HCT116 (cell line): ENCODE data around the gene NR2F1-AS1. TPM values are rescaled to one million over a fixed set of nuclear protein-coding genes. Genes with fewer than 3 reads are reported as not detected.

Experiments used
- ATAC-seq: fragments of 200-7000 bp; cut with Tn5 transposase; 2 replicates; pipeline ENCODE4 v1.9.1; 2020; ENCODE audit warnings: mild to moderate bottlenecking, moderate library complexity
- BruUV-seq: library from RNA; stranded (reverse); fragments of 400-500 nt; replicated peaks from 2 replicates; lab custom pipeline; 2021; lab: Mats Ljungman, UMichigan
- CTCF ChIA-PET: fragments of 300-600 bp; sonication (Branson Sonifier 250); formaldehyde crosslinking; loops from one replicate; lab custom pipeline; 2021; ENCODE audit warnings: antibody characterized with exemption; lab: Charles Lee
- POLR2A ChIA-PET: fragments of 300-600, 350-600 bp; sonication (Branson Sonifier 250); formaldehyde crosslinking; loops from one replicate; lab custom pipeline; 2021; ENCODE audit warnings: antibody characterized with exemption; lab: Charles Lee
- RAD21 ChIA-PET, 2 experiments: fragments of 300-600 bp; sonication (Branson Sonifier 250); formaldehyde crosslinking; loops; one replicate each; lab custom pipeline; 2023; ENCODE audit warnings: low total read pairs in 2 of 2; ENCODE audit not compliant: uncharacterized antibody in 2 of 2, unreplicated experiment in 2 of 2, low non-redundant PET in 1 of 2; lab: Charles Lee
- DNase-seq: peaks from one replicate; pipeline ENCODE4 v3.0.0-alpha.2; 2010; ENCODE audit warnings: low read depth, low spot score
- H2AFZ ChIP-seq: fragments of 200-600 bp; shearing (Covaris generic), sonication (generic); 2 replicates; pipeline ENCODE4 v1.6.1; 2017; ENCODE audit warnings: low read depth, mixed run types, mixed read lengths, antibody characterized with exemption, low read length; ENCODE audit not compliant: poor library complexity, severe bottlenecking
- H3K27ac ChIP-seq: 2 replicates; pipeline ENCODE4 v1.5.1; 2012; ENCODE audit warnings: low read depth, low read length
- H3K27me3 ChIP-seq: fragments of 200-600 bp; sonication (generic); 2 replicates; pipeline ENCODE4 v1.6.1; 2016; ENCODE audit warnings: mixed run types, low read length, mixed read lengths; ENCODE audit not compliant: insufficient read depth
- H3K36me3 ChIP-seq, 2 experiments: fragments of 200-500 bp in 1 of 2; fragments of 200-600 bp in 1 of 2; sonication (Bioruptor generic) in 1 of 2; sonication (generic) in 1 of 2; 2 replicates each; pipeline versions ENCODE4 v1.5.1 to v1.6.1; 2014 to 2016; ENCODE audit warnings: low read length in 2 of 2, inconsistent platforms in 1 of 2, mixed read lengths in 1 of 2, mixed run types in 1 of 2; ENCODE audit not compliant: insufficient read depth in 2 of 2, control insufficient read depth in 1 of 2
- H3K4me1 ChIP-seq, 2 experiments: fragments of 200-600 bp in 1 of 2; sonication (generic) in 1 of 2; 2 replicates each; pipeline versions ENCODE4 v1.5.1 to v1.6.1; 2012 to 2017; ENCODE audit warnings: low read length in 2 of 2, inconsistent platforms in 1 of 2, mild to moderate bottlenecking in 1 of 2, mixed read lengths in 1 of 2, mixed run types in 1 of 2, moderate library complexity in 1 of 2; ENCODE audit not compliant: insufficient read depth in 2 of 2, control insufficient read depth in 1 of 2
- H3K4me2 ChIP-seq: fragments of 200-600 bp; sonication (generic); 2 replicates; pipeline ENCODE4 v1.6.1; 2017; ENCODE audit warnings: mixed run types, low read length, mixed read lengths
- H3K4me3 ChIP-seq, 2 experiments: fragments of 200-600 bp in 1 of 2; sonication (generic) in 1 of 2; replicated peaks in 1 of 2; 2 replicates each; pipeline ENCODE4 v1.5.1; 2011 to 2016; ENCODE audit warnings: low read length in 2 of 2, control low read depth in 1 of 2, low read depth in 1 of 2, mild to moderate bottlenecking in 1 of 2, mixed read lengths in 1 of 2, mixed run types in 1 of 2
- H3K79me2 ChIP-seq: fragments of 200-600 bp; sonication (generic); 2 replicates; pipeline ENCODE4 v1.6.1; 2017; ENCODE audit warnings: mild to moderate bottlenecking, mixed run types, low read length, moderate library complexity, mixed read lengths; ENCODE audit not compliant: insufficient read depth
- H3K9ac ChIP-seq: fragments of 200-600 bp; sonication (generic); 2 replicates; pipeline ENCODE4 v1.6.1; 2016; ENCODE audit warnings: low read length, mixed read lengths
- H3K9me2 ChIP-seq: fragments of 200-600 bp; sonication (generic), shearing (Covaris generic); 2 replicates; pipeline ENCODE4 v1.6.1; 2017; ENCODE audit warnings: mixed run types, mild to moderate bottlenecking, moderate library complexity; ENCODE audit not compliant: insufficient read depth
- H3K9me3 ChIP-seq, 2 experiments: fragments of 200-500 bp in 1 of 2; fragments of 200-600 bp in 1 of 2; sonication (Bioruptor generic) in 1 of 2; sonication (generic) in 1 of 2; 2 replicates each; pipeline ENCODE4 v1.6.1; 2014 to 2017; ENCODE audit warnings: low read length in 2 of 2, mixed read lengths in 2 of 2, inconsistent platforms in 1 of 2, low read depth in 1 of 2, mild to moderate bottlenecking in 1 of 2, mixed run types in 1 of 2, moderate library complexity in 1 of 2; ENCODE audit not compliant: control insufficient read depth in 1 of 2, insufficient read depth in 1 of 2
- H4K20me1 ChIP-seq: fragments of 200-600 bp; sonication (generic), shearing (Covaris generic); 2 replicates; pipeline ENCODE4 v1.6.1; 2017; ENCODE audit warnings: mixed run types, mild to moderate bottlenecking, moderate library complexity; ENCODE audit not compliant: insufficient read depth
- ATF3 ChIP-seq: IDR thresholded peaks from 2 replicates; pipeline ENCODE4 v1.6.1; 2012
- CBX3 ChIP-seq: IDR thresholded peaks from 2 replicates; pipeline ENCODE4 v1.6.1; 2012; ENCODE audit warnings: low read depth
- CEBPB ChIP-seq: IDR thresholded peaks from 2 replicates; pipeline ENCODE4 v1.6.1; 2012; ENCODE audit warnings: low read depth
- ELF1 ChIP-seq: IDR thresholded peaks from 2 replicates; pipeline ENCODE4 v1.6.1; 2012; ENCODE audit warnings: low read depth, borderline replicate concordance
- EZH2 ChIP-seq: fragments of 200-600 bp; sonication (generic); IDR thresholded peaks from 2 replicates; pipeline ENCODE4 v1.6.1; 2017; ENCODE audit warnings: antibody characterized with exemption, mixed run types
- FOSL1 ChIP-seq: IDR thresholded peaks from 2 replicates; pipeline ENCODE4 v1.6.1; 2012; ENCODE audit warnings: low read depth
- JUND ChIP-seq: IDR thresholded peaks from 2 replicates; pipeline ENCODE4 v1.6.1; 2012
- MAX ChIP-seq: IDR thresholded peaks from 2 replicates; pipeline ENCODE4 v1.6.1; 2012
- POLR2AphosphoS5 ChIP-seq: IDR thresholded peaks from 2 replicates; pipeline ENCODE4 v1.6.1; 2011; ENCODE audit warnings: mild to moderate bottlenecking, low read depth, low read length, moderate library complexity
- RAD21 ChIP-seq: IDR thresholded peaks from 2 replicates; pipeline ENCODE4 v1.6.1; 2012; ENCODE audit warnings: low read depth, mild to moderate bottlenecking
- REST ChIP-seq: IDR thresholded peaks from 2 replicates; pipeline ENCODE4 v1.6.1; 2012; ENCODE audit warnings: low read depth
- SIN3A ChIP-seq: IDR thresholded peaks from 2 replicates; pipeline ENCODE4 v1.6.1; 2012; ENCODE audit warnings: low read depth
- SP1 ChIP-seq: IDR thresholded peaks from 2 replicates; pipeline ENCODE4 v1.6.1; 2012; ENCODE audit warnings: low read depth
- SRF ChIP-seq: IDR thresholded peaks from 2 replicates; pipeline ENCODE4 v1.6.1; 2012; ENCODE audit warnings: low read depth
- TCF7L2 ChIP-seq: IDR thresholded peaks from 2 replicates; pipeline ENCODE4 v1.7.0; 2011; ENCODE audit warnings: borderline replicate concordance, inconsistent platforms; ENCODE audit not compliant: insufficient read depth, insufficient read length; ENCODE audit errors: extremely low read depth
- YY1 ChIP-seq: IDR thresholded peaks from 2 replicates; pipeline ENCODE4 v1.6.1; 2011; ENCODE audit warnings: low read length, low read depth, moderate library complexity, mild to moderate bottlenecking; ENCODE audit not compliant: insufficient replicate concordance; ENCODE audit errors: extremely low read depth
- ZFX ChIP-seq: fragments of 450-650 bp; IDR thresholded peaks from 2 replicates; pipeline ENCODE4 v1.6.1; 2017
- ZNF274 ChIP-seq: fragments of 200-500 bp; sonication (Bioruptor generic); IDR thresholded peaks from 2 replicates; pipeline ENCODE4 v1.6.1; 2014; ENCODE audit warnings: mild to moderate bottlenecking, low read depth, low read length, inconsistent platforms
- intact Hi-C: fragments of 100-400 bp; cut with micrococcal nuclease; formaldehyde crosslinking; loops from 2 replicates; pipeline ENCODE4 v1.10.0; 2022
- total RNA-seq: library from RNA; stranded (reverse); gene quantifications from one replicate; pipeline ENCODE4 v1.2.1, GENCODE V29; 2021; ENCODE audit not compliant: unreplicated experiment

Gene NR2F1-AS1
- total RNA-seq, 1 experiment from 2014 or later = 20.1 TPM

GRCh38 chr5:93399675-93400074 lies 181.3 kb downstream of the NR2F1-AS1 start:
- ChIA-PET POLR2A (no interaction called here), CTCF (no interaction called here)
- intact Hi-C loops = no loop called here

More at GRCh38 chr5:93399675-93400074, 181.3 kb downstream of the NR2F1-AS1 start:
- H3K9me3 ChIP-seq = no peaks in the 10 kb centered on the region
- no peak overlapping the region for H3K4me2 ChIP-seq
- BruUV-seq = no TSS peak
- H3K4me3 ChIP-seq = no peak overlapping the region
- no peaks in the 10 kb centered on the region for H3K4me1 ChIP-seq
- DNase-seq (no peak), ATAC-seq (no peak)
- no peak overlapping the region for H2AFZ ChIP-seq
- no peaks in the 10 kb centered on the region for H3K9me2 ChIP-seq
- no peaks in the 10 kb centered on the region for H3K79me2 ChIP-seq
- TF ChIP-seq SRF (no peak), RAD21 (no peak), ATF3 (no peak), FOSL1 (no peak), ZNF274 (no peak), JUND (no peak), EZH2 (no peak), TCF7L2 (no peak), ZFX (no peak), YY1 (no peak), CBX3 (no peak), SIN3A (no peak), POLR2AphosphoS5 (no peak), SP1 (no peak), MAX (no peak), CEBPB (no peak), ELF1 (no peak), REST (no peak)
- H3K36me3 ChIP-seq = no peaks in the 10 kb centered on the region
- RAD21 ChIA-PET = no interaction called here
- no peak overlapping the region for H3K9ac ChIP-seq
- H3K27ac ChIP-seq = no peak overlapping the region
- H3K27me3 ChIP-seq = no peaks in the 10 kb centered on the region
- no peaks in the 10 kb centered on the region for H4K20me1 ChIP-seq
